Endothelial cell of umbilical vein (primary cell): ENCODE results near the gene MYT1.

ENCODE experiments used
- CTCF ChIP-seq, 2 donors: IDR thresholded peaks; 1 replicate in 1 of 2; 2 replicates in 1 of 2; pipeline ENCODE4 v1.5.1; 2011; ENCODE audit warnings: low read length in 2 of 2, mild to moderate bottlenecking in 2 of 2, moderate library complexity in 2 of 2, control low read depth in 1 of 2, inconsistent platforms in 1 of 2, low read depth in 1 of 2; ENCODE audit not compliant: insufficient read depth in 1 of 2; ENCODE audit errors: extremely low read depth in 1 of 2
- EZH2 ChIP-seq: IDR thresholded peaks from 2 replicates; pipeline ENCODE4 v1.6.1; 2012; ENCODE audit warnings: borderline replicate concordance, low read depth, mild to moderate bottlenecking, moderate library complexity, low read length, inconsistent platforms; ENCODE audit not compliant: severe bottlenecking
- FOS ChIP-seq: IDR thresholded peaks from 2 replicates; pipeline ENCODE4 v1.6.1; 2011; ENCODE audit warnings: mild to moderate bottlenecking, low read length, moderate library complexity, borderline replicate concordance; ENCODE audit not compliant: insufficient read depth
- GATA2 ChIP-seq: IDR thresholded peaks from 2 replicates; pipeline ENCODE4 v1.7.0; 2011; ENCODE audit warnings: low read depth, mild to moderate bottlenecking, moderate library complexity, mixed read lengths, low read length; ENCODE audit not compliant: insufficient read length, insufficient read depth
- JUN ChIP-seq: IDR thresholded peaks from 2 replicates; pipeline ENCODE4 v1.6.1; 2011; ENCODE audit warnings: borderline replicate concordance, low read depth; ENCODE audit not compliant: insufficient read length, insufficient read depth
- MAX ChIP-seq: IDR thresholded peaks from 2 replicates; pipeline ENCODE4 v1.6.1; 2011; ENCODE audit not compliant: insufficient read depth, insufficient read length
- MYC ChIP-seq: IDR thresholded peaks from one replicate; pipeline ENCODE4 v1.6.1; 2011; ENCODE audit warnings: mild to moderate bottlenecking, low read depth, low read length
- POLR2A ChIP-seq: IDR thresholded peaks from 2 replicates; pipeline ENCODE4 v1.6.1; 2012; ENCODE audit warnings: low read depth, mild to moderate bottlenecking, control low read depth, low read length
- POLR2AphosphoS5 ChIP-seq: IDR thresholded peaks from 2 replicates; pipeline ENCODE4 v1.6.1; 2012; ENCODE audit warnings: low read depth, mild to moderate bottlenecking, control low read depth, low read length, moderate library complexity; ENCODE audit not compliant: insufficient read depth

- TF ChIP-seq EZH2, result no peak
- TF ChIP-seq POLR2A, result no peak
- no peak for TF ChIP-seq CTCF (IDR thresholded peaks at IDR 0.05; ENCODE audit: extremely low read depth in 1 of 2, insufficient read depth in 1 of 2, low read depth in 1 of 2, low read length in 2 of 2)
- TF ChIP-seq FOS, result no peak
- no peak for TF ChIP-seq MAX
- no peak for TF ChIP-seq MYC
- no peak for TF ChIP-seq POLR2AphosphoS5
- TF ChIP-seq GATA2, result no peak
- TF ChIP-seq JUN, result no peak
Observed at GRCh38 chr20:64129146-64129782, 35.0 kb upstream of the MYT1 start.
